HepG2 (cell line): ENCODE data around the gene NDUFS2. TPM values are rescaled to one million over a fixed set of nuclear protein-coding genes. Genes with fewer than 3 reads are reported as not detected.
A peak's percentile ranks its signal among the peaks of the same experiment; 100 is the strongest.

Experiments used
- ATAC-seq: fragments of 200-7000 bp; cut with Tn5 transposase; 3 replicates; pipeline ENCODE4 v1.9.1; 2020; ENCODE audit warnings: mild to moderate bottlenecking, moderate library complexity
- BruUV-seq: library from RNA; stranded (reverse); fragments of 400-500 nt; replicated peaks from 2 replicates; lab custom pipeline; 2021; lab: Mats Ljungman, UMichigan
- CTCF ChIA-PET: fragments of 300-600 bp; formaldehyde crosslinking; extraction: SDS; loops from one replicate; lab custom pipeline; 2021; ENCODE audit warnings: low total read pairs, inconsistent platforms, low intra/inter-chr PET ratio; lab: Yijun Ruan, JAX
- POLR2A ChIA-PET: fragments of 350-600 bp; sonication (Branson Sonifier 250); formaldehyde crosslinking; loops from one replicate; lab custom pipeline; 2020; ENCODE audit warnings: antibody characterized with exemption, inconsistent platforms; lab: Yijun Ruan, JAX
- DNase-seq: peaks from one replicate; pipeline ENCODE4 v3.0.0-alpha.2; 2015; ENCODE audit warnings: low spot score
- FAIRE-seq: peaks from 3 replicates; lab custom pipeline; 2011; peaks lifted over from hg19 to GRCh38; lab: Jason Lieb, UNC
- H2AFZ ChIP-seq: one replicate; pipeline ENCODE4 v1.6.1; 2011; ENCODE audit warnings: low read length, inconsistent platforms
- H3K27ac ChIP-seq: fragments of 300-600 bp; 3 replicates; pipeline ENCODE4 v1.8.0; 2011; ENCODE audit warnings: mixed run types, mild to moderate bottlenecking, mixed read lengths, low read length, inconsistent platforms; ENCODE audit not compliant: insufficient read depth; ENCODE audit errors: extremely low read length
- H3K27me3 ChIP-seq, 2 experiments: fragments of 200-600 bp in 1 of 2; 2 replicates in 1 of 2; 3 replicates in 1 of 2; pipeline versions ENCODE4 v1.6.0 to v1.8.0; 2011; ENCODE audit warnings: low read length in 2 of 2, mild to moderate bottlenecking in 2 of 2, moderate library complexity in 2 of 2, inconsistent platforms in 1 of 2; ENCODE audit not compliant: insufficient read depth in 2 of 2, control insufficient read depth in 1 of 2
- H3K36me3 ChIP-seq, 2 experiments: fragments of 200-600 bp in 1 of 2; replicated peaks in 1 of 2; 2 replicates in 1 of 2; 3 replicates in 1 of 2; pipeline versions ENCODE4 v1.5.1 to v1.8.0; 2011; ENCODE audit warnings: low read length in 2 of 2, inconsistent platforms in 1 of 2; ENCODE audit not compliant: insufficient read depth in 2 of 2, control insufficient read depth in 1 of 2
- H3K4me1 ChIP-seq: 2 replicates; pipeline ENCODE4 v1.5.1; 2012; ENCODE audit warnings: low read length, inconsistent platforms; ENCODE audit not compliant: insufficient read depth
- H3K4me2 ChIP-seq: 2 replicates; pipeline ENCODE4 v1.6.0; 2011; ENCODE audit warnings: low read depth, low read length, inconsistent platforms
- H3K4me3 ChIP-seq, 3 experiments: fragments of 200-600 bp in 1 of 3; sonication (generic), shearing (Covaris generic) in 1 of 3; replicated peaks in 1 of 3; 2 replicates each; pipeline ENCODE4 v1.5.1; 2011 to 2016; ENCODE audit warnings: low read length in 3 of 3, inconsistent platforms in 2 of 3, low read depth in 2 of 3, mild to moderate bottlenecking in 2 of 3, control low read depth in 1 of 3, mixed read lengths in 1 of 3; ENCODE audit not compliant: insufficient read depth in 1 of 3
- H3K79me2 ChIP-seq: one replicate; pipeline ENCODE4 v1.6.1; 2011; ENCODE audit warnings: low read length, inconsistent platforms; ENCODE audit not compliant: insufficient read depth
- H3K9ac ChIP-seq: 2 replicates; pipeline ENCODE4 v1.6.0; 2011; ENCODE audit warnings: mild to moderate bottlenecking, low read depth, low read length, inconsistent platforms; ENCODE audit not compliant: insufficient read depth
- H3K9me3 ChIP-seq: 2 replicates; pipeline ENCODE4 v1.5.1; 2012; ENCODE audit warnings: mild to moderate bottlenecking, low read length
- H4K20me1 ChIP-seq: 2 replicates; pipeline ENCODE4 v1.6.0; 2011; ENCODE audit warnings: inconsistent platforms, mild to moderate bottlenecking, low read length, moderate library complexity; ENCODE audit not compliant: insufficient read depth
- CEBPB ChIP-seq: IDR thresholded peaks from 2 replicates; pipeline ENCODE4 v1.6.1; 2011; ENCODE audit warnings: low read depth, low read length, improper control_type of control experiment, borderline replicate concordance
- KDM3A ChIP-seq: IDR thresholded peaks from 2 replicates; pipeline ENCODE4 v1.6.1; 2018; ENCODE audit warnings: low read depth, missing compliant biosample characterization
- NR2F6 ChIP-seq, 2 experiments: IDR thresholded peaks; 2 replicates each; pipeline ENCODE4 v1.6.1; 2016; ENCODE audit warnings: antibody characterized with exemption in 1 of 2, mild to moderate bottlenecking in 1 of 2
- ZFP62 ChIP-seq: sonication (generic); formaldehyde crosslinking; IDR thresholded peaks from 2 replicates; pipeline ENCODE4 v1.4.0; 2020; ENCODE audit warnings: missing genetic modification reagents
- ZNF616 ChIP-seq: sonication (generic); formaldehyde crosslinking; IDR thresholded peaks from 2 replicates; pipeline ENCODE4 v1.5.0; 2020; ENCODE audit warnings: low read depth, mild to moderate bottlenecking, missing genetic modification reagents
- ZNF644 ChIP-seq: IDR thresholded peaks from 2 replicates; pipeline ENCODE4 v1.6.1; 2016; ENCODE audit warnings: low read depth
- ZNF841 ChIP-seq: sonication (generic); formaldehyde crosslinking; IDR thresholded peaks from 2 replicates; pipeline ENCODE4 v1.8.1; 2023; ENCODE audit warnings: missing genetic modification reagents, borderline replicate concordance
- ZSCAN12 ChIP-seq: sonication (generic); formaldehyde crosslinking; IDR thresholded peaks from 2 replicates; pipeline ENCODE4 v1.9.0; 2021; ENCODE audit warnings: mild to moderate bottlenecking, missing genetic modification reagents
- WGBS: methylation state at CpG from one replicate; pipeline ENCODE4 v1.1.6; 2017; ENCODE audit warnings: low lambda C conversion rate; 5-methylcytosine and 5-hydroxymethylcytosine counted together
- in situ Hi-C: cut with HindIII; loops from 2 replicates; pipeline ENCODE4 v1.10.0; 2017; ENCODE audit warnings: low pct_unique_long_range_greater_than_20kb; ENCODE audit not compliant: extremely low pct_ligation_motif_present
- intact Hi-C: fragments of 100-400 bp; cut with micrococcal nuclease; formaldehyde crosslinking; loops from one replicate; pipeline ENCODE4 v1.10.0; 2022; ENCODE audit not compliant: unreplicated experiment
- polyA plus RNA-seq, 8 experiments: library from polyadenylated mRNA; depleted of rRNA in 3 of 8; stranded (reverse) in 7 of 8; unstranded in 1 of 8; fragments of >200 nt; fragmentation: Illumina TruSeq in 4 of 8; extraction: Trizol in 4 of 8; gene quantifications; 2 replicates each; pipeline versions ENCODE4 v1.2.1 to v1.2.3, GENCODE V29; 2011 to 2016; ENCODE audit warnings: low read depth in 4 of 8, missing spikeins in 1 of 8, mixed read lengths in 1 of 8; ENCODE audit not compliant: insufficient read depth in 1 of 8
- total RNA-seq, 5 experiments: library from RNA; depleted of rRNA; stranded (reverse); fragments of >200 nt; fragmentation: Illumina TruSeq; extraction: Trizol; gene quantifications; 2 replicates each; pipeline ENCODE4 v1.2.3, GENCODE V29; 2016; ENCODE audit warnings: low read depth in 1 of 5
- TF ChIP-seq, protein P1 (sequence below): sonication (generic); formaldehyde crosslinking; IDR thresholded peaks from 2 replicates; pipeline ENCODE4 v1.8.0; 2022; ENCODE audit warnings: missing genetic modification reagents, mild to moderate bottlenecking, moderate library complexity, borderline replicate concordance
- TF ChIP-seq, protein P2 (sequence below): sonication (generic); formaldehyde crosslinking; IDR thresholded peaks from 2 replicates; pipeline ENCODE4 v1.4.0; 2020; ENCODE audit warnings: missing genetic modification reagents, mild to moderate bottlenecking, borderline replicate concordance

The NDUFS2 gene
- total and polyA plus RNA-seq, 2 of the 13 experiments (the other 11 are each of a cell fraction or from before 2014, with no cell fraction given), result 89.9 to 118 TPM

DNA sequence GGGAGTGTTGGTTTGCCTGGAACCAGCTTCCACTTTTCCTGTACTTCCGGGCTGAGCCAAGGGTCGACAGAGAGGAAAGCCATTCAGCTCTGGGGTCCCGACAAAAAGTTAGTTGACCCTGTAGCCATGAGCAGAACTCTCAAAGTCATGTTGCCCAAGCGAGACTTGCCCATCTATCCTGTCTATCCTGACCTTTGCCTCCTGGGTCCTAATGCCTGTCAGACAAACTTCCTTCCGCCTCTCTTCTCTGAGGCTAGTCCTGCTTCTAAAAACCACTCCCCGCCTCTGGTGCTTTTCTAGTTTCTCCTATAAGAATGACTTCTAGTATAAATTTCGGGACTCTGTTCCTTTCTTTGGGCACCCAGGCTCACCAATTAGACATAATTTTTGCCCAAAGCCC is 48.7 kb downstream of the NDUFS2 start (continued):
- TF ChIP-seq ZNF644 (CRISPR knock-in tag) (peak; percentile 57; the same call in 1 of the 2 replicates), ZNF841 (no peak), KDM3A (no peak), NR2F6 (IDR thresholded peaks at IDR 0.05) (no peak), NR2F6 (CRISPR knock-in tag; IDR thresholded peaks at IDR 0.05) (peak; percentile 15; the same call in 1 of the 2 replicates)
- TF ChIP-seq, protein P1, sequence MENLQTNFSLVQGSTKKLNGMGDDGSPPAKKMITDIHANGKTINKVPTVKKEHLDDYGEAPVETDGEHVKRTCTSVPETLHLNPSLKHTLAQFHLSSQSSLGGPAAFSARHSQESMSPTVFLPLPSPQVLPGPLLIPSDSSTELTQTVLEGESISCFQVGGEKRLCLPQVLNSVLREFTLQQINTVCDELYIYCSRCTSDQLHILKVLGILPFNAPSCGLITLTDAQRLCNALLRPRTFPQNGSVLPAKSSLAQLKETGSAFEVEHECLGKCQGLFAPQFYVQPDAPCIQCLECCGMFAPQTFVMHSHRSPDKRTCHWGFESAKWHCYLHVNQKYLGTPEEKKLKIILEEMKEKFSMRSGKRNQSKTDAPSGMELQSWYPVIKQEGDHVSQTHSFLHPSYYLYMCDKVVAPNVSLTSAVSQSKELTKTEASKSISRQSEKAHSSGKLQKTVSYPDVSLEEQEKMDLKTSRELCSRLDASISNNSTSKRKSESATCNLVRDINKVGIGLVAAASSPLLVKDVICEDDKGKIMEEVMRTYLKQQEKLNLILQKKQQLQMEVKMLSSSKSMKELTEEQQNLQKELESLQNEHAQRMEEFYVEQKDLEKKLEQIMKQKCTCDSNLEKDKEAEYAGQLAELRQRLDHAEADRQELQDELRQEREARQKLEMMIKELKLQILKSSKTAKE (CRISPR knock-in tag), result no peak
- TF ChIP-seq, protein P2, sequence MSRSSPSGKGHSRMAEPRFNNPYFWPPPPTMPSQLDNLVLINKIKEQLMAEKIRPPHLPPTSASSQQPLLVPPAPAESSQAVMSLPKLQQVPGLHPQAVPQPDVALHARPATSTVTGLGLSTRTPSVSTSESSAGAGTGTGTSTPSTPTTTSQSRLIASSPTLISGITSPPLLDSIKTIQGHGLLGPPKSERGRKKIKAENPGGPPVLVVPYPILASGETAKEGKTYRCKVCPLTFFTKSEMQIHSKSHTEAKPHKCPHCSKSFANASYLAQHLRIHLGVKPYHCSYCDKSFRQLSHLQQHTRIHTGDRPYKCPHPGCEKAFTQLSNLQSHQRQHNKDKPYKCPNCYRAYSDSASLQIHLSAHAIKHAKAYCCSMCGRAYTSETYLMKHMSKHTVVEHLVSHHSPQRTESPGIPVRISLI (CRISPR knock-in tag), result no peak

DNA sequence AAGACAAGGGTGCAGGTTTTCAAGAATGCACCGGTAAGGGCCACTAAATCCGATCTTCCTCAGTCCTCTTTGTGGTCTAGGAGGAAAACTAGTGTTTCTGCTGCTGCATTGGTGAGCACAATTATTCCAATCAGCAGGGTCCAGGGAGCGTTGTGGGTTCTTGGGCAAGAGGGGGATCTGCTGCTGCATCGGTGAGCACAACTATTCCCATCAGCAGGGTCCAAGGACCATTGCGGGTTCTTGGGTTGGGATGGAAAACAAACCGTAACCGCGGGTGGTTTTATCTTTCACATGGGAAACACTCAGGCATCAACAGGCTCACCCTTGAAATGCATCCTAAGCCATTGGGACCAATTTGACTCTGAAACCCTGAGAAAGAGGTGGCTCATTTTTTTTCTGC is 49.4 kb downstream of the NDUFS2 start:
- no peak for TF ChIP-seq ZFP62 (CRISPR knock-in tag)
- TF ChIP-seq ZSCAN12, result no peak
- TF ChIP-seq CEBPB, result 0 out of 2 replicates have a peak, but pooled peaks have one; percentile 2
- peak; percentile 98 for TF ChIP-seq ZNF616 (CRISPR knock-in tag)
- Histone ChIP-seq H3K4me2 (peak overlapping the region; percentile 53), H3K9ac (no peak overlapping the region), H3K27ac (no peak overlapping the region), H4K20me1 (no peaks in the 10 kb centered on the region), H3K27me3 (no peaks in the 10 kb centered on the region; a peak in 1 of 5 replicates), H3K36me3 (no peaks in the 10 kb centered on the region), H3K4me3 (no peak overlapping the region), H3K79me2 (no peaks in the 10 kb centered on the region), H3K9me3 (no peaks in the 10 kb centered on the region; the same call in 1 of the 2 replicates), H2AFZ (no peak overlapping the region), H3K4me1 (peaks cover 36% of the 10 kb centered on the region)
- in situ Hi-C loops, result no loop called here
- BruUV-seq, result no TSS peak
- ChIA-PET POLR2A (no interaction called here), CTCF (no interaction called here)
- 5% methylated on average over 8 of the region's 8 CpGs for WGBS
- intact Hi-C loops, result no loop called here
- ATAC-seq (no peak), DNase-seq (no peak), FAIRE-seq (no peak)
